ENCODE results near the gene ABCB8. TPM values are rescaled to one million over a fixed set of nuclear protein-coding genes. Genes with fewer than 3 reads are reported as not detected.

The ABCB8 gene
- total and polyA plus RNA-seq, 2 of the 4 experiments (the other 2 are of a cell fraction) = 16.3 to 26.8 TPM

DNA sequence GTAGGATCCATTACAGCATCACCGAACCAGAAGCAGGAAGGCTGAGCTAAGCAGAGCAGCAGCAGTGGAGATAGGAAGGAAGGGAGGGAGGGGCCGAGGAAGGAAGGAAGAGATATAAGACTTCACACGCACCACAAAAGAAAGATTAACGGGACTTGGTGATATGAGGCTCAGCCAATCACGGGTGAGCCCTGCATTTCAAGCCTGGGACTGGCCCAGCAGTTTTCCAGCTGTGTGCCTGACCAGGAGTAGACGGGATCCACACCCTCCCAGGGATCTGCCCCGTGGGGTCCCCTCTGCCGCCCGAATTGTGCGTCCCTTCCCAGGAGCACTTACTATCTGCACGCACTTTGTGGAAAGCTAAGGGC lies 20.1 kb upstream of the ABCB8 start:
- TF ChIP-seq BHLHE40 (IDR thresholded peaks at IDR 0.05; ENCODE audit: low read depth, low read length) = no peak
- TF ChIP-seq POLR2A (IDR thresholded peaks at IDR 0.05; ENCODE audit: low read depth, low read length) = no peak
- no peak for TF ChIP-seq CHD1 (IDR thresholded peaks at IDR 0.05; ENCODE audit: low read depth, low read length)
- TF ChIP-seq FOS (IDR thresholded peaks at IDR 0.05; ENCODE audit: low read depth, low read length) = no peak
- TF ChIP-seq, protein P1, sequence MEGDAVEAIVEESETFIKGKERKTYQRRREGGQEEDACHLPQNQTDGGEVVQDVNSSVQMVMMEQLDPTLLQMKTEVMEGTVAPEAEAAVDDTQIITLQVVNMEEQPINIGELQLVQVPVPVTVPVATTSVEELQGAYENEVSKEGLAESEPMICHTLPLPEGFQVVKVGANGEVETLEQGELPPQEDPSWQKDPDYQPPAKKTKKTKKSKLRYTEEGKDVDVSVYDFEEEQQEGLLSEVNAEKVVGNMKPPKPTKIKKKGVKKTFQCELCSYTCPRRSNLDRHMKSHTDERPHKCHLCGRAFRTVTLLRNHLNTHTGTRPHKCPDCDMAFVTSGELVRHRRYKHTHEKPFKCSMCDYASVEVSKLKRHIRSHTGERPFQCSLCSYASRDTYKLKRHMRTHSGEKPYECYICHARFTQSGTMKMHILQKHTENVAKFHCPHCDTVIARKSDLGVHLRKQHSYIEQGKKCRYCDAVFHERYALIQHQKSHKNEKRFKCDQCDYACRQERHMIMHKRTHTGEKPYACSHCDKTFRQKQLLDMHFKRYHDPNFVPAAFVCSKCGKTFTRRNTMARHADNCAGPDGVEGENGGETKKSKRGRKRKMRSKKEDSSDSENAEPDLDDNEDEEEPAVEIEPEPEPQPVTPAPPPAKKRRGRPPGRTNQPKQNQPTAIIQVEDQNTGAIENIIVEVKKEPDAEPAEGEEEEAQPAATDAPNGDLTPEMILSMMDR (conservative IDR thresholded peaks at IDR 0.05; ENCODE audit: low read depth, low read length) = no peak
- TF ChIP-seq CEBPB (IDR thresholded peaks at IDR 0.05; ENCODE audit: low read depth, low read length) = no peak
- no peak overlapping the region for H3K14ac ChIP-seq (replicated peaks; ENCODE audit: low read depth, low read length)
- no peaks in the 10 kb centered on the region for H3K9me1 ChIP-seq (ENCODE audit: insufficient read depth, low read length)
- no peak overlapping the region for H2BK20ac ChIP-seq (ENCODE audit: low read depth, low read length)
- H2AK9ac ChIP-seq (replicated peaks; ENCODE audit: low read depth, low read length, poor library complexity) = no peak overlapping the region
- POLR2A ChIA-PET (ENCODE audit: unreplicated experiment) = no interaction called here
- no peaks in the 10 kb centered on the region for H3K36me3 ChIP-seq (ENCODE audit: control insufficient read depth, insufficient read depth, low read length)
- 41% methylated on average over 2 of the region's 11 CpGs; no CpG with 5 or more reads in 1 of the 2 experiments for WGBS, 2 experiments (ENCODE audit: extremely low coverage in 2 of 2, insufficient read length in 1 of 2)
- no peaks in the 10 kb centered on the region for H3K9me3 ChIP-seq (ENCODE audit: control insufficient read depth, insufficient read depth, low read length)
- no peak overlapping the region for H2BK5ac ChIP-seq (ENCODE audit: low read depth, low read length, poor library complexity, severe bottlenecking)
- H3K18ac ChIP-seq (ENCODE audit: low read depth, low read length) = no peak overlapping the region
- ATAC-seq (ENCODE audit: low read depth) (no peak), DNase-seq (no peak)
- no peaks in the 10 kb centered on the region for H3K79me1 ChIP-seq (ENCODE audit: low read depth in 1 of 2, low read length in 2 of 2)
- no peak overlapping the region for H2AFZ ChIP-seq (replicated peaks; ENCODE audit: low read length, poor library complexity)
- no peak overlapping the region for H4K5ac ChIP-seq (ENCODE audit: low read depth, low read length)
- no peak overlapping the region for H3K4me2 ChIP-seq (ENCODE audit: low read depth, low read length)
- dilution Hi-C loops (cut with HindIII; ENCODE audit: low sequenced_read_pairs, unreplicated experiment) = no loop called here
- H3K23ac ChIP-seq (ENCODE audit: low read depth, low read length) = no peak overlapping the region
- no peak overlapping the region for H2AK5ac ChIP-seq (ENCODE audit: low read depth, low read length)
- no peaks in the 10 kb centered on the region for H4K20me1 ChIP-seq (ENCODE audit: insufficient read depth, low read length)
- H3K4me1 ChIP-seq (ENCODE audit: control insufficient read depth, insufficient read depth, low read length) = peaks cover 9% of the 10 kb centered on the region; the same call in 1 of the 2 replicates
- no peak overlapping the region for H3K27ac ChIP-seq (ENCODE audit: insufficient read depth, low read length)
- intact Hi-C loops (cut with micrococcal nuclease) = no loop called here
- H3K27me3 ChIP-seq (ENCODE audit: control insufficient read depth, insufficient read depth, low read length) = peaks cover 15% of the 10 kb centered on the region
- H4K91ac ChIP-seq (ENCODE audit: insufficient read depth, low read depth, low read length) = no peak overlapping the region
- no peak overlapping the region for H3K9ac ChIP-seq (ENCODE audit: low read depth, low read length)
- CTCF ChIA-PET = interaction anchor here (1.0 to 1.4 kb wide), 2 partner anchors 10 to 28 kb away, joined by 3 to 4 read pairs; no protein-coding TSS in a partner anchor
- no peak overlapping the region for H4K8ac ChIP-seq (ENCODE audit: low read depth in 2 of 2, low read length in 2 of 2)
- no peak overlapping the region for H3K56ac ChIP-seq (ENCODE audit: extremely low read depth, insufficient read depth, low read length)
- BruUV-seq (replicated peaks) = no TSS peak
- H3K4ac ChIP-seq (ENCODE audit: low read depth, low read length) = no peak overlapping the region
- no peak overlapping the region for H2BK15ac ChIP-seq (ENCODE audit: low read depth, low read length)
- in situ Hi-C loops (cut with MboI; ENCODE audit: low sequenced_read_pairs) = no loop called here
- H2BK120ac ChIP-seq (ENCODE audit: low read depth, low read length) = no peak overlapping the region
- no peak overlapping the region for H3K4me3 ChIP-seq (ENCODE audit: insufficient read depth, low read depth, low read length)
